HCT116 (cell line): ENCODE results near the gene MAP2K2. TPM values are rescaled to one million over a fixed set of nuclear protein-coding genes. Genes with fewer than 3 reads are reported as not detected.

ENCODE experiments used
- ATAC-seq: fragments of 200-7000 bp; cut with Tn5 transposase; 2 replicates; pipeline ENCODE4 v1.9.1; 2020; ENCODE audit warnings: mild to moderate bottlenecking, moderate library complexity
- BruUV-seq: library from RNA; stranded (reverse); fragments of 400-500 nt; replicated peaks from 2 replicates; lab custom pipeline; 2021; lab: Mats Ljungman, UMichigan
- CTCF ChIA-PET: fragments of 300-600 bp; sonication (Branson Sonifier 250); formaldehyde crosslinking; loops from one replicate; lab custom pipeline; 2021; ENCODE audit warnings: antibody characterized with exemption; lab: Charles Lee
- POLR2A ChIA-PET: fragments of 300-600, 350-600 bp; sonication (Branson Sonifier 250); formaldehyde crosslinking; loops from one replicate; lab custom pipeline; 2021; ENCODE audit warnings: antibody characterized with exemption; lab: Charles Lee
- RAD21 ChIA-PET, 2 experiments: fragments of 300-600 bp; sonication (Branson Sonifier 250); formaldehyde crosslinking; loops; one replicate each; lab custom pipeline; 2023; ENCODE audit warnings: low total read pairs in 2 of 2; ENCODE audit not compliant: uncharacterized antibody in 2 of 2, unreplicated experiment in 2 of 2, low non-redundant PET in 1 of 2; lab: Charles Lee
- DNase-seq: peaks from one replicate; pipeline ENCODE4 v3.0.0-alpha.2; 2010; ENCODE audit warnings: low read depth, low spot score
- H2AFZ ChIP-seq: fragments of 200-600 bp; shearing (Covaris generic), sonication (generic); 2 replicates; pipeline ENCODE4 v1.6.1; 2017; ENCODE audit warnings: low read depth, mixed run types, mixed read lengths, antibody characterized with exemption, low read length; ENCODE audit not compliant: poor library complexity, severe bottlenecking
- H3K27ac ChIP-seq: 2 replicates; pipeline ENCODE4 v1.5.1; 2012; ENCODE audit warnings: low read depth, low read length
- H3K27me3 ChIP-seq: fragments of 200-600 bp; sonication (generic); 2 replicates; pipeline ENCODE4 v1.6.1; 2016; ENCODE audit warnings: mixed run types, low read length, mixed read lengths; ENCODE audit not compliant: insufficient read depth
- H3K36me3 ChIP-seq, 2 experiments: fragments of 200-500 bp in 1 of 2; fragments of 200-600 bp in 1 of 2; sonication (Bioruptor generic) in 1 of 2; sonication (generic) in 1 of 2; 2 replicates each; pipeline versions ENCODE4 v1.5.1 to v1.6.1; 2014 to 2016; ENCODE audit warnings: low read length in 2 of 2, inconsistent platforms in 1 of 2, mixed read lengths in 1 of 2, mixed run types in 1 of 2; ENCODE audit not compliant: insufficient read depth in 2 of 2, control insufficient read depth in 1 of 2
- H3K4me1 ChIP-seq, 2 experiments: fragments of 200-600 bp in 1 of 2; sonication (generic) in 1 of 2; 2 replicates each; pipeline versions ENCODE4 v1.5.1 to v1.6.1; 2012 to 2017; ENCODE audit warnings: low read length in 2 of 2, inconsistent platforms in 1 of 2, mild to moderate bottlenecking in 1 of 2, mixed read lengths in 1 of 2, mixed run types in 1 of 2, moderate library complexity in 1 of 2; ENCODE audit not compliant: insufficient read depth in 2 of 2, control insufficient read depth in 1 of 2
- H3K4me2 ChIP-seq: fragments of 200-600 bp; sonication (generic); 2 replicates; pipeline ENCODE4 v1.6.1; 2017; ENCODE audit warnings: mixed run types, low read length, mixed read lengths
- H3K4me3 ChIP-seq, 2 experiments: fragments of 200-600 bp in 1 of 2; sonication (generic) in 1 of 2; replicated peaks in 1 of 2; 2 replicates each; pipeline ENCODE4 v1.5.1; 2011 to 2016; ENCODE audit warnings: low read length in 2 of 2, control low read depth in 1 of 2, low read depth in 1 of 2, mild to moderate bottlenecking in 1 of 2, mixed read lengths in 1 of 2, mixed run types in 1 of 2
- H3K79me2 ChIP-seq: fragments of 200-600 bp; sonication (generic); 2 replicates; pipeline ENCODE4 v1.6.1; 2017; ENCODE audit warnings: mild to moderate bottlenecking, mixed run types, low read length, moderate library complexity, mixed read lengths; ENCODE audit not compliant: insufficient read depth
- H3K9ac ChIP-seq: fragments of 200-600 bp; sonication (generic); 2 replicates; pipeline ENCODE4 v1.6.1; 2016; ENCODE audit warnings: low read length, mixed read lengths
- H3K9me2 ChIP-seq: fragments of 200-600 bp; sonication (generic), shearing (Covaris generic); 2 replicates; pipeline ENCODE4 v1.6.1; 2017; ENCODE audit warnings: mixed run types, mild to moderate bottlenecking, moderate library complexity; ENCODE audit not compliant: insufficient read depth
- H3K9me3 ChIP-seq, 2 experiments: fragments of 200-500 bp in 1 of 2; fragments of 200-600 bp in 1 of 2; sonication (Bioruptor generic) in 1 of 2; sonication (generic) in 1 of 2; 2 replicates each; pipeline ENCODE4 v1.6.1; 2014 to 2017; ENCODE audit warnings: low read length in 2 of 2, mixed read lengths in 2 of 2, inconsistent platforms in 1 of 2, low read depth in 1 of 2, mild to moderate bottlenecking in 1 of 2, mixed run types in 1 of 2, moderate library complexity in 1 of 2; ENCODE audit not compliant: control insufficient read depth in 1 of 2, insufficient read depth in 1 of 2
- H4K20me1 ChIP-seq: fragments of 200-600 bp; sonication (generic), shearing (Covaris generic); 2 replicates; pipeline ENCODE4 v1.6.1; 2017; ENCODE audit warnings: mixed run types, mild to moderate bottlenecking, moderate library complexity; ENCODE audit not compliant: insufficient read depth
- ELF1 ChIP-seq: IDR thresholded peaks from 2 replicates; pipeline ENCODE4 v1.6.1; 2012; ENCODE audit warnings: low read depth, borderline replicate concordance
- FOSL1 ChIP-seq: IDR thresholded peaks from 2 replicates; pipeline ENCODE4 v1.6.1; 2012; ENCODE audit warnings: low read depth
- JUND ChIP-seq: IDR thresholded peaks from 2 replicates; pipeline ENCODE4 v1.6.1; 2012
- POLR2AphosphoS5 ChIP-seq: IDR thresholded peaks from 2 replicates; pipeline ENCODE4 v1.6.1; 2011; ENCODE audit warnings: mild to moderate bottlenecking, low read depth, low read length, moderate library complexity
- SP1 ChIP-seq: IDR thresholded peaks from 2 replicates; pipeline ENCODE4 v1.6.1; 2012; ENCODE audit warnings: low read depth
- YY1 ChIP-seq: IDR thresholded peaks from 2 replicates; pipeline ENCODE4 v1.6.1; 2011; ENCODE audit warnings: low read length, low read depth, moderate library complexity, mild to moderate bottlenecking; ENCODE audit not compliant: insufficient replicate concordance; ENCODE audit errors: extremely low read depth
- ZFX ChIP-seq: fragments of 450-650 bp; IDR thresholded peaks from 2 replicates; pipeline ENCODE4 v1.6.1; 2017
- intact Hi-C: fragments of 100-400 bp; cut with micrococcal nuclease; formaldehyde crosslinking; loops from 2 replicates; pipeline ENCODE4 v1.10.0; 2022
- total RNA-seq: library from RNA; stranded (reverse); gene quantifications from one replicate; pipeline ENCODE4 v1.2.1, GENCODE V29; 2021; ENCODE audit not compliant: unreplicated experiment
- TF ChIP-seq, protein P1 (sequence below): IDR thresholded peaks from 2 replicates; pipeline ENCODE4 v1.6.1; 2012
- TF ChIP-seq, protein P2 (sequence below), 3 experiments: fragments of 200-600 bp in 1 of 3; sonication (generic) in 1 of 3; IDR thresholded peaks in 2 of 3; conservative IDR thresholded peaks in 1 of 3; 2 replicates each; pipeline ENCODE4 v1.5.1; 2012 to 2017; ENCODE audit warnings: low read depth in 2 of 3, low read length in 2 of 3, antibody characterized with exemption in 1 of 3, borderline replicate concordance in 1 of 3, control low read depth in 1 of 3, mild to moderate bottlenecking in 1 of 3, mixed read lengths in 1 of 3, mixed run types in 1 of 3, moderate library complexity in 1 of 3; ENCODE audit not compliant: insufficient read depth in 1 of 3
- TF ChIP-seq, protein P3 (sequence below): IDR thresholded peaks from 2 replicates; pipeline ENCODE4 v1.6.1; 2012

Gene MAP2K2
- total RNA-seq, 1 experiment from 2014 or later = 186 TPM

DNA sequence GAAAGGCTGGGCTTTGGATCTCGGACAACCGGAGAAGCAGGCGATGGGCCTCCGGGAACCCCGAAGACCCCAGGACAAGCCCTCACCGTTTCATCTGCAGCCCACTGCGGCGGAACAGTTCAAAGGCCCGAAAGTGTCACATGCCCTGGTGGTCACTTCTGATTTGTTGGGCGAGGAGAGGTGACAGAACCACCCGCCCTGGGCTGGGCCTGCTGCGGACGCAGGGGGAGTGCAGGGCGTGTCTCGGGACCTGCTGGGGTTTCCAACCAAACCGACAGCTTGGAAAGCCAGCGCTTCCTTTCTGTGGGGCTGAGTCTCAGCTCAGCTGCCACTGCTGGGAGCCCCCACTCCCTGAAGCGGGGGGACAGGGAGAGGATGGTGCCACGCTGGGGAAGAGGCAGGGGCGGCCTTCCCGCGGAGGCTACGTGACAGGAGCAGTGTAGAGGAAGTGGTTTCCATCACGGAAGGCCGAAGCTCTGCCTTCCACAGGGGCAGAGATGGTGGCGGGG, 34.5 kb downstream of the MAP2K2 start:
- Histone ChIP-seq H3K9me3 (no peaks in the 10 kb centered on the region), H3K27ac (no peak overlapping the region), H2AFZ (no peak overlapping the region), H3K79me2 (no peaks in the 10 kb centered on the region), H3K4me1 (peaks cover 0 to 8% of the 10 kb centered on the region in 2 experiments; a peak in 2 of 4 replicates), H3K9me2 (no peaks in the 10 kb centered on the region), H3K9ac (no peak overlapping the region), H3K4me3 (no peak overlapping the region), H3K27me3 (no peaks in the 10 kb centered on the region), H4K20me1 (no peaks in the 10 kb centered on the region), H3K36me3 (no peaks in the 10 kb centered on the region; a peak in 1 of 4 replicates), H3K4me2 (no peak overlapping the region)
- ChIA-PET POLR2A (no interaction called here), CTCF (no interaction called here), RAD21 (no interaction called here)
- TF ChIP-seq JUND (no peak), ELF1 (no peak), POLR2AphosphoS5 (no peak)
- TF ChIP-seq, protein P1, sequence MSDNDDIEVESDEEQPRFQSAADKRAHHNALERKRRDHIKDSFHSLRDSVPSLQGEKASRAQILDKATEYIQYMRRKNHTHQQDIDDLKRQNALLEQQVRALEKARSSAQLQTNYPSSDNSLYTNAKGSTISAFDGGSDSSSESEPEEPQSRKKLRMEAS = no peak
- DNase-seq = no peak
- ATAC-seq = no peak
- intact Hi-C loops = no loop called here
- BruUV-seq = no TSS peak

DNA sequence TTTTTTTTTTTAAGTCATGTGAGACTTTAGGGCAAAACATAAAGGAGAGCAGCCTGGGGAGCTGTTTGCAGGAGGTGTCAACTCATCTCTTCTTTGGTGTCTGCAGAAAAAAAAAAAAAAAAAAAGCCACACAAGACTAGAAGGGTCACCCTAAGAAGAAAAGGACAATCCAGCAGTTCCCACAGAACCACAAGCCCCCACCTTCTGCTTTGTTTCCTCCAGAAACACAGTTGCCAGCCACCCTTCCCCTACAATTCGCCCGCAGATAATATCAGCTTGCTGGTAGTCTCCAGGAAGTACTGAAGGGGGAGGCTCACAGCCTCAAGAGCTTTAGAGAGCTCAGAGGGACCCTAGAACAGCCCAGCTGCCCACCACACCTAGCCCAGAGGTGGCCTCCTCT, 34.9 kb downstream of the MAP2K2 start:
- TF ChIP-seq FOSL1 = no peak
- TF ChIP-seq, protein P2, sequence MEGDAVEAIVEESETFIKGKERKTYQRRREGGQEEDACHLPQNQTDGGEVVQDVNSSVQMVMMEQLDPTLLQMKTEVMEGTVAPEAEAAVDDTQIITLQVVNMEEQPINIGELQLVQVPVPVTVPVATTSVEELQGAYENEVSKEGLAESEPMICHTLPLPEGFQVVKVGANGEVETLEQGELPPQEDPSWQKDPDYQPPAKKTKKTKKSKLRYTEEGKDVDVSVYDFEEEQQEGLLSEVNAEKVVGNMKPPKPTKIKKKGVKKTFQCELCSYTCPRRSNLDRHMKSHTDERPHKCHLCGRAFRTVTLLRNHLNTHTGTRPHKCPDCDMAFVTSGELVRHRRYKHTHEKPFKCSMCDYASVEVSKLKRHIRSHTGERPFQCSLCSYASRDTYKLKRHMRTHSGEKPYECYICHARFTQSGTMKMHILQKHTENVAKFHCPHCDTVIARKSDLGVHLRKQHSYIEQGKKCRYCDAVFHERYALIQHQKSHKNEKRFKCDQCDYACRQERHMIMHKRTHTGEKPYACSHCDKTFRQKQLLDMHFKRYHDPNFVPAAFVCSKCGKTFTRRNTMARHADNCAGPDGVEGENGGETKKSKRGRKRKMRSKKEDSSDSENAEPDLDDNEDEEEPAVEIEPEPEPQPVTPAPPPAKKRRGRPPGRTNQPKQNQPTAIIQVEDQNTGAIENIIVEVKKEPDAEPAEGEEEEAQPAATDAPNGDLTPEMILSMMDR (IDR thresholded peaks at IDR 0.05 in 2 of 3, conservative IDR thresholded peaks at IDR 0.05 in 1 of 3; ENCODE audit: borderline replicate concordance in 1 of 3, insufficient read depth in 1 of 3, low read depth in 2 of 3, low read length in 2 of 3) = no peak
- TF ChIP-seq YY1 = no peak
- TF ChIP-seq SP1 = no peak
- TF ChIP-seq POLR2AphosphoS5 = no peak
- TF ChIP-seq ZFX = no peak
- TF ChIP-seq, protein P3, sequence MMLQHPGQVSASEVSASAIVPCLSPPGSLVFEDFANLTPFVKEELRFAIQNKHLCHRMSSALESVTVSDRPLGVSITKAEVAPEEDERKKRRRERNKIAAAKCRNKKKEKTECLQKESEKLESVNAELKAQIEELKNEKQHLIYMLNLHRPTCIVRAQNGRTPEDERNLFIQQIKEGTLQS = no peak
- no peak for TF ChIP-seq ELF1
- H3K36me3 ChIP-seq = no peaks in the 10 kb centered on the region; a peak in 1 of 4 replicates
- no peaks in the 10 kb centered on the region for H3K9me2 ChIP-seq
- H2AFZ ChIP-seq = no peak overlapping the region
- no peaks in the 10 kb centered on the region for H3K9me3 ChIP-seq
- no peak overlapping the region for H3K4me3 ChIP-seq
- H3K27ac ChIP-seq = no peak overlapping the region
- H3K4me1 ChIP-seq = peaks cover 0 to 8% of the 10 kb centered on the region in 2 experiments; a peak in 2 of 4 replicates
- DNase-seq (no peak), ATAC-seq (no peak)
- no peak overlapping the region for H3K9ac ChIP-seq
- no peaks in the 10 kb centered on the region for H4K20me1 ChIP-seq
- RAD21 ChIA-PET = no interaction called here
- no TSS peak for BruUV-seq
- POLR2A ChIA-PET = no interaction called here
- no peaks in the 10 kb centered on the region for H3K79me2 ChIP-seq
- H3K27me3 ChIP-seq = no peaks in the 10 kb centered on the region
- intact Hi-C loops = no loop called here
- no peak overlapping the region for H3K4me2 ChIP-seq
- CTCF ChIA-PET = no interaction called here
